MCF 10A (cell line): ENCODE measurements around the gene BUD23. TPM values are rescaled to one million over a fixed set of nuclear protein-coding genes. Genes with fewer than 3 reads are reported as not detected.

Experiments
- BruUV-seq: library from RNA; stranded (reverse); fragments of 400-500 nt; replicated peaks from 2 replicates; lab custom pipeline; 2021; lab: Mats Ljungman, UMichigan
- CTCF ChIA-PET: fragments of 300-600 bp; sonication (Branson Sonifier 250); formaldehyde crosslinking; extraction: SDS; loops from one replicate; lab custom pipeline; 2021; ENCODE audit warnings: antibody characterized with exemption, inconsistent platforms; lab: Yijun Ruan, JAX
- POLR2A ChIA-PET: fragments of 300-600, 350-650 bp; sonication (Branson Sonifier 250); formaldehyde crosslinking; extraction: SDS; loops from one replicate; lab custom pipeline; 2020; ENCODE audit warnings: antibody characterized with exemption, inconsistent platforms; lab: Yijun Ruan, JAX
- DNase-seq: peaks from one replicate; pipeline ENCODE4 v3.0.0-alpha.2; 2018; ENCODE audit not compliant: unreplicated experiment
- H3K27ac Mint-ChIP-seq: one replicate; pipeline ENCODE4 v1.8.0; 2022; ENCODE audit warnings: mild to moderate bottlenecking, low read depth, mixed read lengths; ENCODE audit not compliant: unreplicated experiment
- H3K27me3 Mint-ChIP-seq: one replicate; pipeline ENCODE4 v1.8.0; 2022; ENCODE audit warnings: mixed read lengths; ENCODE audit not compliant: insufficient read depth, unreplicated experiment
- H3K36me3 Mint-ChIP-seq: one replicate; pipeline ENCODE4 v1.8.0; 2022; ENCODE audit warnings: mild to moderate bottlenecking, moderate library complexity, mixed read lengths; ENCODE audit not compliant: insufficient read depth, unreplicated experiment
- H3K4me1 Mint-ChIP-seq: one replicate; pipeline ENCODE4 v1.8.0; 2022; ENCODE audit warnings: mixed read lengths; ENCODE audit not compliant: insufficient read depth, unreplicated experiment
- H3K4me3 Mint-ChIP-seq: one replicate; pipeline ENCODE4 v1.8.0; 2022; ENCODE audit warnings: mild to moderate bottlenecking, moderate library complexity, mixed read lengths; ENCODE audit not compliant: unreplicated experiment
- H3K9me3 Mint-ChIP-seq: one replicate; pipeline ENCODE4 v1.8.0; 2022; ENCODE audit warnings: mixed read lengths; ENCODE audit not compliant: unreplicated experiment
- CTCF ChIP-seq: fragments of 200-600 bp; IDR thresholded peaks from one replicate; pipeline ENCODE4 v1.8.0; 2022; ENCODE audit warnings: antibody characterized with exemption, mild to moderate bottlenecking; ENCODE audit not compliant: unreplicated experiment
- intact Hi-C: fragments of 100-400 bp; cut with micrococcal nuclease; formaldehyde crosslinking; loops from 2 replicates; pipeline ENCODE4 v1.14.1; 2022
- total RNA-seq: library from RNA; stranded (reverse); gene quantifications from 2 replicates; pipeline ENCODE4 v1.2.3, GENCODE V29; 2022

The BUD23 gene
- total RNA-seq, 1 experiment from 2014 or later = 81.9 TPM

GRCh38 chr7:73723813-73724212 is 40.4 kb downstream of the BUD23 start:
- intact Hi-C loops = no loop called here
- H3K27me3 Mint-ChIP-seq = no peaks in the 10 kb centered on the region
- CTCF ChIA-PET = interaction anchor here (0.6 to 3.8 kb wide), 5 partner anchors 33 to 679 kb away, joined by 3 to 65 read pairs (median 3); no protein-coding TSS in a partner anchor
- H3K36me3 Mint-ChIP-seq = peaks cover 5% of the 10 kb centered on the region
- DNase-seq = no peak
- no peak overlapping the region for H3K4me3 Mint-ChIP-seq
- BruUV-seq = no TSS peak
- H3K27ac Mint-ChIP-seq = no peak overlapping the region
- POLR2A ChIA-PET = no interaction called here
- no peaks in the 10 kb centered on the region for H3K9me3 Mint-ChIP-seq
- peaks cover 16% of the 10 kb centered on the region for H3K4me1 Mint-ChIP-seq
- TF ChIP-seq CTCF = no peak

DNA sequence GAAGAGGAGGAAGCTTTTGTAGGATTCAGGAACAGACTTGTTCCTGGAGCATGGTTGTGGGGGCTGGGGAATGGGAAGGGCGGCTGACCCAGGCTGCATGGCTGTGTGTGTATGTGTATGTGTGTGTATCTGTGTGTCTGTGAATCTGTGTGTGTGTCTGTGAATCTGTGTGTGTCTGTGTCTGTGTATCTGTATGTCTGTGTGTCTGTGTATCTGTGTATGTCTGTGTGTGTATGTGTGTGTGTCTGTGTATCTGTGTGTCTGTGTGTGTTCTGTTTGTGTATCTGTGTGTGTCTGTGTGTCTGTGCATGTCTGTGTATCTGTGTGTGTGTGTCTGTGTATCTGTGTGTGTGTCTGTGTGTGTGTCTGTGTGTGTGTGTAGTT is 42.7 kb downstream of the BUD23 start:
- Mint-ChIP-seq H3K4me3 (no peak overlapping the region), H3K27ac (no peak overlapping the region), H3K36me3 (peaks cover 5% of the 10 kb centered on the region), H3K9me3 (no peaks in the 10 kb centered on the region), H3K4me1 (peaks cover 9% of the 10 kb centered on the region), H3K27me3 (no peaks in the 10 kb centered on the region)
- TF ChIP-seq CTCF = no peak
- ChIA-PET CTCF (interaction anchor here (0.5 to 3.8 kb wide), 19 partner anchors 9 to 783 kb away, joined by 3 to 65 read pairs (median 5); no protein-coding TSS in a partner anchor), POLR2A (interaction anchor here (0.5 to 2.1 kb wide), 11 partner anchors 9 to 205 kb away, joined by 3 to 13 read pairs (median 4); partner anchors contain the start of gene BAZ1B)
- no TSS peak for BruUV-seq
- DNase-seq = no peak
- intact Hi-C loops = loop anchor here (5.0 kb wide), 1 partner anchor 59 kb away; the partner anchor contains the start of gene VPS37D

DNA sequence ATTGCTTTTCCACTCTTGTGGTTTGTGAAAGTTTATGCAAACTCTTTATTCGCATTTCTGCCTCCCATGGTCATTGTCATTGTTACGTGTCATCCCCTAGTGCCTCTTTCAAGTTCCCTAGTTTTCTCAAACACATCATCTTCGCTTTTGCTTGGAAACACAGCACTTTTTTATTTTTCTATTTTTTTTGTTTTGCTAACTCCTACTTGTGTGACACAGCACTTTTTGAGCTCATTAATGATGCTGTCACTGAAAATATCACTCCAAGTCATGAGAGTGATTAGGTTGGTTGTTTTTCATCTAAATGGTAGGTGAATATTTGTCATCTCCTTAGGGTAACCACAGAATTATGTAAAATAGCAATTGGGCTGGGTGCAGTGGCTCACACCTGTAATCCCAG is 44.6 kb downstream of the BUD23 start:
- peaks cover 11% of the 10 kb centered on the region for H3K36me3 Mint-ChIP-seq
- no TSS peak for BruUV-seq
- CTCF ChIA-PET = interaction anchor here (0.6 to 10.0 kb wide), 5 partner anchors 117 to 648 kb away, joined by 3 to 67 read pairs (median 5); no protein-coding TSS in a partner anchor

More for the DNA sequence above, 44.6 kb downstream of the BUD23 start:
- Mint-ChIP-seq H3K9me3 (no peaks in the 10 kb centered on the region), H3K27me3 (no peaks in the 10 kb centered on the region), H3K4me3 (no peak overlapping the region), H3K27ac (no peak overlapping the region), H3K4me1 (peaks cover 5% of the 10 kb centered on the region)
- TF ChIP-seq CTCF = no peak
- POLR2A ChIA-PET = no interaction called here
- intact Hi-C loops = loop anchor here (5.0 kb wide), 1 partner anchor 61 kb away; the partner anchor contains the start of gene VPS37D
- no peak for DNase-seq
